SJCRH30 (cell line): ENCODE results near the gene ITGA8. TPM values are rescaled to one million over a fixed set of nuclear protein-coding genes. Genes with fewer than 3 reads are reported as not detected.
"Not testable (repeated sequence)": the region's sequence is repeated elsewhere in the genome, so short reads cannot be mapped to it uniquely, and the experiment has no call there.

ENCODE experiments used
- DNase-seq, 2 experiments: peaks; one replicate each; pipeline ENCODE4 v3.0.0-alpha.2; 2015 to 2020
- H3K27ac ChIP-seq: fragments of 250-450 bp; sonication (Bioruptor Pico); 2 replicates; pipeline ENCODE4 v1.5.1; 2020; ENCODE audit warnings: mild to moderate bottlenecking, moderate library complexity
- H3K27me3 ChIP-seq: fragments of 250-450 bp; sonication (Bioruptor Pico); 2 replicates; pipeline ENCODE4 v1.5.1; 2020; ENCODE audit warnings: mild to moderate bottlenecking, moderate library complexity
- H3K36me3 ChIP-seq: fragments of 250-450 bp; sonication (Bioruptor Pico); 2 replicates; pipeline ENCODE4 v1.5.1; 2020; ENCODE audit warnings: mild to moderate bottlenecking, moderate library complexity
- H3K4me1 ChIP-seq: fragments of 250-450 bp; sonication (Bioruptor Pico); 2 replicates; pipeline ENCODE4 v1.5.1; 2020; ENCODE audit warnings: mild to moderate bottlenecking, moderate library complexity
- H3K4me3 ChIP-seq: fragments of 250-450 bp; sonication (Bioruptor Pico); 2 replicates; pipeline ENCODE4 v1.5.1; 2020; ENCODE audit warnings: mild to moderate bottlenecking, moderate library complexity
- H3K9me3 ChIP-seq: fragments of 250-450 bp; sonication (Bioruptor Pico); replicated peaks from 2 replicates; pipeline ENCODE4 v1.5.1; 2020; ENCODE audit warnings: mild to moderate bottlenecking, moderate library complexity
- total RNA-seq: library from RNA; depleted of rRNA; stranded (reverse); fragments of >200 nt; shearing (Covaris generic); gene quantifications from 2 replicates; pipeline ENCODE4 v1.2.3, GENCODE V29; 2014

ITGA8 gene
- total RNA-seq, 1 experiment from 2014 or later: not detected

DNA sequence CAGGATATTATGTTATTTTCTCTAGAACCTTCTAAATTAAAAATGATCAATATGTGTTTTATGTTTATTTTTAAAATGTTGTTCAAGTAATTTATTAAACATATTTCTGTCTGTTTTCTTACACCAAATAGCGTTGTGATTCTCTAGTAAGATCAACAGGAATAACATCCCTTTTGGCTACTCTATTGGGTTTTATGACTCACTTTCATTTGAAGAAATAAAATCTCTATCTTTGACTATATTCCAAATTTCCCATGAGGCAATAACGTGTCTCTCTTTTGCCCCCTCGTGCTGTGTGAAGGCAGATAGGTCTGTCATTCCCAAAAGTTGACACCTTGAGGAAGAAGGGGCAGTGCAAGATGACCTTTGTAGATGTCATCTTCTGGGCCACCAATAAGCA is 40.9 kb downstream of the ITGA8 start:
- Histone ChIP-seq H3K4me3 (no peak overlapping the region), H3K27me3 (no peaks in the 10 kb centered on the region), H3K36me3 (no peaks in the 10 kb centered on the region), H3K9me3 (no peaks in the 10 kb centered on the region), H3K27ac (no peak overlapping the region), H3K4me1 (no peaks in the 10 kb centered on the region)
- no peak for DNase-seq

GRCh38 chr10:15672469-15672868 is 47.3 kb downstream of the ITGA8 start:
- no peak overlapping the region for H3K27ac ChIP-seq
- no peaks in the 10 kb centered on the region for H3K9me3 ChIP-seq
- no peaks in the 10 kb centered on the region for H3K27me3 ChIP-seq
- H3K4me1 ChIP-seq: no peaks in the 10 kb centered on the region
- no peak overlapping the region for H3K4me3 ChIP-seq
- no peak for DNase-seq
- H3K36me3 ChIP-seq: no peaks in the 10 kb centered on the region

DNA sequence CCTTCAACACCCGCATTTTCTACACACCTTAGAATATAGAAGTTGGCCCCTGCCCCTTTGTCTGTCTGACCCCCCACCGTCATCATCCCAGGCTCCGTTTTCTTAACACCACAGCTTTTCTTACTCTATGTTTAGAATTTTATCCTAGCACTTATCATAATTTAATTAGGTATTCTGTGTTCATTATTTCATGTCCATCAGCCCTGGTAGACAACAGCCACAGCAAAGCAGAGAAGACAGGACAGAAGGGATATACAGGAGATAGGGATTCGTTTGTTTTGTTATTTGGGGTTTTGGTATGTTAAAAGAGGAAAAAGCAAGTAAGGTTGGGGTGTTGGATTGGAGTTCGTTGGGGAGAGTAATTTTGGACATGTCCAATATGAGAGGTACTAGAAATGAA is 48.8 kb downstream of the ITGA8 start:
- Histone ChIP-seq H3K4me1 (no peaks in the 10 kb centered on the region), H3K27ac (no peak overlapping the region), H3K4me3 (no peak overlapping the region), H3K27me3 (no peaks in the 10 kb centered on the region), H3K36me3 (no peaks in the 10 kb centered on the region), H3K9me3 (no peaks in the 10 kb centered on the region)
- DNase-seq: no peak

DNA sequence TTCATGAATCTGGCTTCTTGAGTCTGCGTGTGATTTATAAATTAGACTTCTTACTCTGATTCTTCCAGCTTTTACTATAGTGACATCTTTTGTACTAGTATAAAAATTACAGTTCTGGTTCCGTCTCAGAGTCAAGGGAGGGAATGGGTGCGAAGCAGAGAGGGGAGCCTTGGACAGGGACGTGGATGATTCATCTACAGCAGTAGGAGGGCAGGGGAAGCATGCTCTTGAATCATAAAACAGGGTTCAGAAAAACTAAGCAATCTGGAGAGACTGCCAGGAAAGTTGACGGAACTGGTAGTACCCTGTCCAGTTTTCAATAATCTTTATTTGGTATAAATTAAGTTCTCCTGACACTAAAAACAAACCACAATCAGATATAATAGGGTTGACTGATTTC is 58.1 kb downstream of the ITGA8 start:
- no peaks in the 10 kb centered on the region for H3K36me3 ChIP-seq
- H3K27ac ChIP-seq: no peak overlapping the region
- DNase-seq: no peak
- H3K4me1 ChIP-seq: no peaks in the 10 kb centered on the region
- H3K27me3 ChIP-seq: no peaks in the 10 kb centered on the region
- H3K9me3 ChIP-seq: no peaks in the 10 kb centered on the region
- H3K4me3 ChIP-seq: no peak overlapping the region

DNA sequence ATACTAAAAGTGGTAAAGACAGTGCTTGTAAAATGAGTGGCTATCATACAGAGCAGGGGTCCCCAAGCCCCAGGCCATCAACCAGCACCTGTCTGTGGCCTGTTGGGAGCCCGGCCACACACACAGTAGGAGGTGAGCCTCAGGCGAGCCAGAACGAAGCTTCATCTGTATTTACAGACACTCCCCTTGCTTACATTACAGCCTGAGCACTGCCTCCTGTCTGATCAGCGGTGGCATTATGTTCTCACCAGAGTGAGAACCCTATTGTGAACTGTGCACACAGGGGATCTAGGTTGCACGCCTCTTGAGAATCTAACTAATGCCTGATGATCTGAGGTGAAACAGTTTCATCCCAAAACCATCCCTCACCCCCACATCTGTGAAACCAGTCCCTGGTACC is 58.7 kb downstream of the ITGA8 start:
- Histone ChIP-seq H3K9me3 (no peaks in the 10 kb centered on the region), H3K27ac (no peak overlapping the region)

GRCh38 chr10:15658069-15658702 is 61.5 kb downstream of the ITGA8 start:
- Histone ChIP-seq H3K9me3 (no peaks in the 10 kb centered on the region), H3K36me3 (no peaks in the 10 kb centered on the region), H3K4me3 (no peak overlapping the region), H3K27me3 (no peaks in the 10 kb centered on the region), H3K4me1 (no peaks in the 10 kb centered on the region), H3K27ac (no peak overlapping the region)
- DNase-seq: no peak

More for the DNA sequence above, 58.7 kb downstream of the ITGA8 start:
- no peak overlapping the region for H3K4me3 ChIP-seq
- no peaks in the 10 kb centered on the region for H3K27me3 ChIP-seq
- H3K4me1 ChIP-seq: no peaks in the 10 kb centered on the region
- H3K36me3 ChIP-seq: no peaks in the 10 kb centered on the region
- DNase-seq: peak in 1 of 2 experiments; percentile 2

- H3K27me3 ChIP-seq: no peaks in the 10 kb centered on the region
- no peak for DNase-seq
- no peaks in the 10 kb centered on the region for H3K36me3 ChIP-seq
- H3K4me3 ChIP-seq: no peak overlapping the region
- H3K4me1 ChIP-seq: no peaks in the 10 kb centered on the region
- no peaks in the 10 kb centered on the region for H3K9me3 ChIP-seq
- H3K27ac ChIP-seq: no peak overlapping the region
Observed at GRCh38 chr10:15652757-15653156, 67.0 kb downstream of the ITGA8 start.

DNA sequence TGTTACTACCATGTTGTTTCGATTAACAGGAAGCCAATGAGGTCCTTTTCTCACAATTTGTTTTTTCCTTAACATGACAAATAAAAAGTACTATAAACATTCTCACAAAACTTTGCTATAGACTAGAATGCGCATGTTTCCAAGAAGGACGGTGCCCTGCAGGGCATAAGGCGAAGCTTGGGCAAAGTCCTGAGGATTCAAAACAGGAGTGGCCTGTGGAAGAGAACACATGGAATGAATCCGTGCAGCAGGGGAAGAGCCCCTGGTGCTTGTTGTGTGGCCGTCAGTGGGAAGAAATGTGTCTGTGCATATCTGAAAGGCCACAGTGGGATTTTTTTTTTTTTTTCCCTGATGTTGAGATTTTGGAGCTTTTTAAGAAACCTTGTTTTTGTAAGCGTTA is 67.6 kb downstream of the ITGA8 start:
- Histone ChIP-seq H3K27ac (no peak overlapping the region), H3K27me3 (no peaks in the 10 kb centered on the region), H3K9me3 (no peaks in the 10 kb centered on the region), H3K36me3 (no peaks in the 10 kb centered on the region), H3K4me1 (no peaks in the 10 kb centered on the region), H3K4me3 (no peak overlapping the region)
- DNase-seq: no peak

DNA sequence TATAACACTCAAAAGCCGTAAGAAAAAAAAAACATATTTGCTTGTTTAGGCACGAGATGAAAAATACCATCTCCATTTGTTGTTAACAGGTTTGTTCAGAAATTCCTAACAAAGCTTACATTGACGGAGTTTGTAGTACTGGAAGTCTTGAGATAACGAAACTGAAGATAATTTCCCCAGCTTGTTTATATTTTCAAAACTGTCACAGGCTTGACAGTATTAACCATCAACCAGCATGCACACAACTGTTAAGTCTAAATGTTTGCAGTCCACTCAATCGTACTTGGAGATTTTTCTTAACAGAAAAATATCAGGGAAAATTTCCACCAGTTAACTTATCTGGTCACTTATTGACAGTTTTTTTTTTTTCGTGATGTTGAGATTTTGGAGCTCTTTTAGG is 68.5 kb downstream of the ITGA8 start:
- no peaks in the 10 kb centered on the region for H3K36me3 ChIP-seq
- H3K4me1 ChIP-seq: no peaks in the 10 kb centered on the region
- no peak for DNase-seq
- H3K27me3 ChIP-seq: no peaks in the 10 kb centered on the region
- H3K9me3 ChIP-seq: no peaks in the 10 kb centered on the region
- H3K4me3 ChIP-seq: no peak overlapping the region
- H3K27ac ChIP-seq: no peak overlapping the region

DNA sequence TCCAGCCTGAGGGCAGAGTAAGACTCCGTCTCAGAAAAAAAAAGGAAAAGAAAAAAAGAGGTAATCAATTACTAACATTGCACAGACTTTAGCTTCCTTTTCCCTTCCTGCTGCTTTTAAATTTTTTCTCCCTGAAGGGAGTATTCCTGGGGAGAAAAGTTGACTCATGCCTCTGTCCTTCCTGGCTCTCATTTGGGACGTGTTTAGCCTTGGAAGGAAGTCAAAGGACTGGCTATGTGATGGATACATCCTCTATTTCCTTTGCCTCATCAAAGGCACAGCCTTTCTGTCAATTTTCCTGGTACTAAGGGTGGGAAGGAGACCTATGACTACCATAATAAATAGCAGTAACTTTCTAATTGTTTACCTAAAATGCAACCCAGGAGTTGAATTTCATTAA is 77.6 kb downstream of the ITGA8 start:
- Histone ChIP-seq H3K4me3 (no peak overlapping the region), H3K9me3 (no peaks in the 10 kb centered on the region), H3K27ac (no peak overlapping the region), H3K27me3 (no peaks in the 10 kb centered on the region), H3K36me3 (no peaks in the 10 kb centered on the region), H3K4me1 (no peaks in the 10 kb centered on the region)
- no peak for DNase-seq

- Histone ChIP-seq H3K4me3 (no peak overlapping the region), H3K27me3 (no peaks in the 10 kb centered on the region), H3K9me3 (no peaks in the 10 kb centered on the region), H3K4me1 (no peaks in the 10 kb centered on the region), H3K36me3 (no peaks in the 10 kb centered on the region), H3K27ac (no peak overlapping the region)
- DNase-seq: no peak
Observed at GRCh38 chr10:15640536-15641085, 79.1 kb downstream of the ITGA8 start.

DNA sequence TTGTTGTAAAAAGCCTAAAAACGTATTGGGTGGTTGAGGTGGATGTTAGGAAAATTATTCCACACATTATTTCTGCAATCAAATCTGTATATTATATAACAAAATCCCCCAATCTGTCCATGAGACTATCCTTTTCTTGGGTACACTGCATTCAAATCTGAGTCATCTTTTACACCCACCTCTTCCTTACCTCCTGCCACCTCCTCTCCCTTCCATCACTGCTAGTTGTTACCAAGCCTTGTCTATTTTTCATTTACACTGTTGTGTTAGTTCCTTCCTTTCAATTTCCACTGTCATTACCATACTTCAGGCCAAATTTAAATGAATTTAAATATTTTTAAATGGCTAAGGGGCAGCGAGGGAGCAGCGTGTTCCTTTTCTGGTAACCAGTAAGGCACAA is 83.3 kb downstream of the ITGA8 start:
- no peaks in the 10 kb centered on the region for H3K27me3 ChIP-seq
- H3K9me3 ChIP-seq: no peaks in the 10 kb centered on the region
- no peak for DNase-seq
- no peak overlapping the region for H3K27ac ChIP-seq
- H3K4me3 ChIP-seq: no peak overlapping the region
- H3K36me3 ChIP-seq: no peaks in the 10 kb centered on the region
- no peaks in the 10 kb centered on the region for H3K4me1 ChIP-seq

GRCh38 chr10:15632456-15633091 is 87.1 kb downstream of the ITGA8 start:
- H3K4me3 ChIP-seq: no peak overlapping the region
- no peak overlapping the region for H3K27ac ChIP-seq
- DNase-seq: no peak
- H3K9me3 ChIP-seq: no peaks in the 10 kb centered on the region
- no peaks in the 10 kb centered on the region for H3K36me3 ChIP-seq
- H3K27me3 ChIP-seq: no peaks in the 10 kb centered on the region
- no peaks in the 10 kb centered on the region for H3K4me1 ChIP-seq

DNA sequence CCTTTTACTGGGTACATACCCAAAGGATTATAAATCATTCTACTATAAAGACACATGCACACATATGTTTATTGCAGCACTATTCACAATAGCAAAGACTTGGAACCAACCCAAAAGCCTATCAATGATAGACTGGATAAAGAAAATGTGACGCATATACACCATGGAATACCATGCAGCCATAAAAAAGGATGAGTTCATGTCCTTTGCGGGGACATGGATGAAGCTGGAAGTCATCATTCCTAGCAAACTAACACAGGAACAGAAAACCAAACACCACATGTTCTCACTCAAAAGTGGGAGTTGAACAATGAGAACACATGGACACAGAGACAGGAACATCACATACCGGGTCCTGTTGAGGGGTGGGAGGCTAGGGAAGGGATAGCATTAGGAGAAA is 88.5 kb downstream of the ITGA8 start:
- not testable (repeated sequence) for H3K4me1 ChIP-seq, H3K27me3 ChIP-seq, H3K27ac ChIP-seq, H3K4me3 ChIP-seq, H3K9me3 ChIP-seq, H3K36me3 ChIP-seq, DNase-seq

DNA sequence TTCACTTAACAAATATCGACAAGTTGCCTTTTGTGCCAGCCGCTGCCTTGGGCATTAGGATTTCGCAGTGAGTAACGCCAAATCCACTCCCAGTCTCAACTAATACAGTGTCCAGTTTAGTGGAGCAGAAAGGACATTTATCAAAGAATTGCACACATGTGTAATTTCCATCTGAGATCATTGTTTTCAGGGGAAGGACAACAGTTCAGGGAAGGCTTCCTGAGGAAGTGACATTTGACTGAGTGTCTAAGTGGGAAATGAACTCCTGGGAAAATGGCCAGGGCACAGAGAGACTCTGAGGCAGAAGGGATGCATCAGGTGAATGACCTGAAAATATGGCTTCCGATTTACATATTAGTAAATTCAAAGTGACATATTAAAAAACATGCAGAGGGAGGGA is 89.4 kb downstream of the ITGA8 start:
- Histone ChIP-seq H3K4me1 (no peaks in the 10 kb centered on the region), H3K27me3 (no peaks in the 10 kb centered on the region), H3K36me3 (no peaks in the 10 kb centered on the region), H3K27ac (no peak overlapping the region), H3K9me3 (no peaks in the 10 kb centered on the region), H3K4me3 (no peak overlapping the region)
- DNase-seq: no peak
